NCI-H524 treated with DMSO at 0.1 percent for 48 hours (cell line): Measurements from ENCODE around the gene MGAT1.
A peak's percentile ranks its signal among the peaks of the same experiment; 100 is the strongest.
"Not testable (repeated sequence)": the region's sequence is repeated elsewhere in the genome, so short reads cannot be mapped to it uniquely, and the experiment has no call there.

ENCODE experiments used
- DNase-seq: peaks from one replicate; lab custom pipeline; 2025; lab: John Stamatoyannopoulos, UW

Gene MGAT1

GRCh38 chr5:180802325-180803180 lies at the start of gene MGAT1:
TSS of gene MGAT1 (minus strand) at chr5:180802806. CDS start at chr5:180792971, 9,835 bp downstream.
- no peak for DNase-seq

- DNase-seq: no peak
These were observed 48.0 kb upstream of the MGAT1 start for GRCh38 chr5:180850434-180851078.

DNA sequence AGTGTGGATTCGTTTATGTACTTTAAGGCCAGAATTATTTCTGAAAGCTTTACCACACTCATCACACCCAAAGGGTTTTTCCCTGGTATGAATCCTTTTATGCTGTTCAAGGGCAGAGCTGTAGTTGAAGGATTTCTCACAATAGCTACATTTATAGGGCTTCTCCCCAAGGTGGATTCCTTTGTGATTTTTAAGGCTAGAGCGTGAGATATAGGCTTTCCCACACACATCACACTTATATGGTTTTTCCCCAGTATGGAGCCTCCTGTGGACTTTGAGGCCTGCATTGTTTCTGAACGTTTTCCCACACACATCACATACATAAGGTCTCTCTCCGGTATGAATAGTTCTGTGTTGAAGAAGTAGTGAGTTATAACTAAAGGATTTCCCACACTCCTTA lies 47.2 kb upstream of the MGAT1 start:
- no peak for DNase-seq

DNA sequence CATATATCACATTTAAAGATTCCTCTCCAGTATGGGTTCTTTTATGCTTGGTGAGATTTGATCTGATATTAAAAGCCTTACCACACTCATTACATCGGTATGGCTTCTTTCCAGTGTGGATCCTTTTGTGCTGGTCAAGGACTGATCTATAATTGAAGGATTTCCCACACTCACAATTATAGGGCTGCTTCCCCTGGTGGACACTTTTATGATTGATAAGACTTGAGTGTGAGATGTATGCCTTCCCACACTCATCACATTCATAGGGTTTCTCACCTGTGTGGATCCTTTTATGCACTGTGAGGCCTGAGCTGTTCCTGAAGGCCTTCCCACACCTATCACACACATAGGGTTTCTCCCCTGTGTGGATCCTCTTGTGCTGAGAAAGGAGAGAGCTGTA lies 46.3 kb upstream of the MGAT1 start:
- no peak for DNase-seq

- no peak for DNase-seq
These were observed 45.7 kb upstream of the MGAT1 start for GRCh38 chr5:180848265-180848664.

- no peak for DNase-seq
These were observed 44.4 kb upstream of the MGAT1 start for GRCh38 chr5:180847026-180847425.

- no peak for DNase-seq
These were observed 42.3 kb upstream of the MGAT1 start for GRCh38 chr5:180844858-180845257.

GRCh38 chr5:180844432-180844831 lies 41.8 kb upstream of the MGAT1 start:
- DNase-seq: no peak

DNA sequence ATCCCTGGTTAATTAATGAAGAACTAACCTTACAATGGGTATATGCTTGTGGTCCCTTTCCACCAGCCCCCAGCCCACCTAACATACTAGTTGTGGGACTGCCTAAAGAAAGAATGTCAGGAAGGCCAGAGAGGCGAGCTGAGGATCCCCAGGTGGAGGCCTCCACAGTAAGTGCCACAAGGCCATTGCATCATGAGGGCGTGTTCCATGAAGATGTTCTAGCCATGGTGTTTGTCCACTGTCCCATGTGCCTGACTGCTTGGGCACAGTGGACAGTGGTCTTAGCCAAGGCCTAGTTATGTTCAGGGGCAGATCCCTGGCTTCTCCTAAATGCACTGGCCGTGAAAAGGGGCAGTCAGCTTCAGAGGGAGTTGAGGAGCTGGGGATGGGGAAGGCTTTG lies 37.3 kb upstream of the MGAT1 start:
- no peak for DNase-seq

DNA sequence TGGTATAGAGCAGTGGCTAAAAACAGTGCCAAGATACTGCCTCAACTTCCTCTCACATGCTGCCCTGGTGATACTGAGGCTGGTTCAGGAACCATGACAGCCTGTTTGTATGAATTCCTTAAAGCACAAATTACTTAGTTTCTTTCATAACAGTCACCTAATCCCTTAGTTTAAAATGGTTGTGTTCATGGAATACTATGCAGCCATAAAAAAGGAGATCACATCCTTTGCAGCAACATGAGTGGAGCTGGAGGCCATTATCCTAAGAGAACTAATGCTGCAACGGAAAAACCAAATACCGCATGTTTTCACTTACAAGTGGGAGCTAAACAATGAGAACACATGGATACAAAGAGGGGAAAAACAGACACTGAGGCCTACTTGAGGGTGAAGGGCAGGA lies 36.6 kb upstream of the MGAT1 start:
- DNase-seq: no peak

- no peak for DNase-seq
These were observed 34.9 kb upstream of the MGAT1 start for GRCh38 chr5:180837478-180837877.

- no peak for DNase-seq
These were observed 30.0 kb upstream of the MGAT1 start for GRCh38 chr5:180832638-180833068.

DNA sequence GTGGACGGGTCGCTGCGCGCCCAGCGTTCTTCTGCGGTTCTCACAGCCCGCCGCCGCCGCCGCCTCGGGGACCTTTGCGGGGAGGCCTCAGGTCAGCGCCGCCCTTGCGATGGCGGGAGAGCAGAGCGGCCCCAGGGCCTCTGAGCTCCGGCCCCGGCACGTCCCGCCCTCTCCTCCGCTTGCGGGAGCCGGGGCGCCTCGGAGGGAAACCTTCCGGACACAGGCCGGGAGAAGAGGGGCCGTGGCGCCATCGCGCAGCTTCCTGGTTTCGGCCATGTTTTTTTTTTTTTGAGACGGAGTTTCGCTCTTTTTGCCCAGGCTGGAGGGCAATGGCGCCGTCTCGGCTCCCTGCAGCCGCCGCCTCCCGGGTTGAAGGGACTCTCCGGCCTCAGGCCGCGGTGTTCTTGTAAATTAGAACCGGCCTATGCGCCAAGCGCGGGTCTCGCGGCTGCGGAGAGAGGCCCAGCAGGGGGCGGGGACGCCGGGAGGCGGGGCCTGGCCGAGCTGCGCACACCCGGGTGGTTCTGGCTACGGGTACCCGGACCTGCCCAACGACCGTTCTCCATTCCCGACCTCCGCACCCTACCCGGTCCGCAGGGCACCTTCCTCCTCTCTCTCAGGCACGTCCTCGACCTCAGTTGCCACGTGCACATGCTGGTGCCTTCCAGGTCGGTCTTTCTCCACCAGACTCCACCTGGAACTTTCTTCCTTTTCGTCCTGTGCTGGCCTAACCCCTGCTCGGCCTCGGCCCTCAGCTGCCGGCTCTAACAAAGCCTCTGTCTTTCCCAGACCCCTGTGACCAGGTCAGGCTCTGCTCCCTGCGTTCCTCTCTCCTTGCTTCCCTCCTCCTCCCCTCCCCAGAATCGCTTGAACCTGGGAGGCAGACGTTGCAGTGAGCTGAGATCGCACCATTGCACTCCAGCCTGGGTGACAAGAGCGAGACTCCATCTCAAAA lies 28.8 kb upstream of the MGAT1 start:
- DNase-seq: no peak

GRCh38 chr5:180830253-180831138 lies 27.9 kb upstream of the MGAT1 start:
- DNase-seq: peak; percentile 19

- DNase-seq: no peak
These were observed 27.1 kb upstream of the MGAT1 start for GRCh38 chr5:180829726-180830125.

- not testable (repeated sequence) for DNase-seq
These were observed 26.3 kb upstream of the MGAT1 start for GRCh38 chr5:180828756-180829531.

- DNase-seq: not testable (repeated sequence)
These were observed 24.8 kb upstream of the MGAT1 start for GRCh38 chr5:180827374-180827773.

- DNase-seq: no peak
These were observed 23.3 kb upstream of the MGAT1 start for GRCh38 chr5:180825768-180826525.

DNA sequence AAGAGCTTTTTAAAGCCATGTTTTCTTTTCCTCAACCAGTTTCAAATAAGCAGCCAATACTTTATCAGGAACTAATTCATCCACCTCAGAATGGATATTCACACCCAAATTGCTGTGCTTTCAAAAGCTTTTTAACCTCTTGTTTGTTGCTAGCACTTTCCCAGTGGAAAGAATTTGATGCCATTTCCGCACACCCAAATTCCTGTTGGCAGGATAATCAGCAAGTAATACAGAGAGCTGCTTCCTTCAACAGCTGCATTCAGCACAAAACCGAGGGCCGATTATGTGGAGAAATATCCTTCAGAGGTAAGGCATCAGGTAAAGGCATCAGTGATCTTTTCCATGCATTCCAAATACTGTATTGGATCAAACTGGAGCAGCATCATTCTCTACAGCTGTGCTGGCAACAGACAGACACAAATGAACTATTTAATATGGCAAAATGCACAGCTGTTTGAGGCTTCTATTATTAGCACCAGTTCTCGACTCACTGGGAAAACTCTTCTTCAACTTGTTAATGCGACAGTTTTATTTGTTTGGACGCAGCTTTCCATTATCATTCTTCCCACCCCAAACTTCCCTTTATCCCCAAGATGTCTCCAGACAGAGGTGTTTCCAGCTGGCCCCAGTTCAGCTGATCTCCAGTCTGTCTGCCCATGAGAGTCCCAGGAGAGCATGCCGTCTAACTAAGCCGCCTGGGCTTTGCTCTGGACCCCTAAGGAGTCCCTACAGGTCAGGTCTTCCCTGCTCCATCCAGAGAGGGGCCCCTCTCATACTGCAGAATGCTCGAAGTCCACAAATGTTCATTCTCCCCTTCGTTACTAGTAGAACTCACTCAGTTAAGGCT lies 22.2 kb upstream of the MGAT1 start:
- no peak for DNase-seq
